ENCODE data around the gene VGLL1. TPM values are rescaled to one million over a fixed set of nuclear protein-coding genes. Genes with fewer than 3 reads are reported as not detected.

Gene VGLL1, protein sequence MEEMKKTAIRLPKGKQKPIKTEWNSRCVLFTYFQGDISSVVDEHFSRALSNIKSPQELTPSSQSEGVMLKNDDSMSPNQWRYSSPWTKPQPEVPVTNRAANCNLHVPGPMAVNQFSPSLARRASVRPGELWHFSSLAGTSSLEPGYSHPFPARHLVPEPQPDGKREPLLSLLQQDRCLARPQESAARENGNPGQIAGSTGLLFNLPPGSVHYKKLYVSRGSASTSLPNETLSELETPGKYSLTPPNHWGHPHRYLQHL
- total RNA-seq (2022; extraction: Qiagen RNA extraction), result not detected in 5 replicates

GRCh38 chrX:136531951-136532350 is at the start of gene VGLL1:
Gene VGLL1, plus strand, starts transcription at chrX:136532215. Its CDS starts 3,806 bp downstream, at chrX:136536021.

GRCh38 chrX:136487647-136488046 is 44.4 kb upstream of the VGLL1 start, which contains the start of gene BRS3:
Gene BRS3, plus strand, starts transcription at chrX:136487947. Its CDS starts 168 bp downstream, at chrX:136488115.

DNA sequence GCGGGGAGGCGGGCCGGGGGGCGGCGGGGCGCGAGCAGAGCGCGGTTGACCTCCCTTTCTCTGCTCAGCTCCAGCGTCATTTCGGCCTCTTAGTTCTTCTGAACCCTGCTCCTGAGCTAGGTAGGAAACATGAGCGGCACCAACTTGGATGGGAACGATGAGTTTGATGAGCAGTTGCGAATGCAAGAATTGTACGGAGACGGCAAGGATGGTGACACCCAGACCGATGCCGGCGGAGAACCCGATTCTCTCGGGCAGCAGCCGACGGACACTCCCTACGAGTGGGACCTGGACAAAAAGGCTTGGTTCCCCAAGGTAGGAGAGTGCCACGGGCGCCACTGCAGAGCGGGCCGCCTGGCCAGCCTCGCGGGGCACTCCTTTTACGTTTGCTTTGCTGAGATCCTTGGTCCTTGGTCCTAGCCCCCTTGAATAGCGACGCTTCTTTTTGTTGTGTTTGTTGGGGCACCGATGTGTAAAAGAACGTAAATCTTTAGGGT is 34.4 kb upstream of the VGLL1 start, which contains the start of gene HTATSF1:
TSS of gene HTATSF1 (plus strand) at position 37 of the 497 bp plus-strand sequence. CDS start at position 130, 93 bp downstream.

Other genes with a start within 250 kb of the VGLL1 start
- gene ADGRG4, start 231.3 kb upstream of the VGLL1 start, total RNA-seq (2022; extraction: Qiagen RNA extraction), result not detected in 5 replicates
- not detected in 5 replicates for gene BRS3, start 44.3 kb upstream of the VGLL1 start, total RNA-seq (2022; extraction: Qiagen RNA extraction)
- 46.9 to 63.2 TPM (median 58.8 TPM) in 5 replicates for gene HTATSF1, start 34.6 kb upstream of the VGLL1 start, total RNA-seq (2022; extraction: Qiagen RNA extraction)
- not detected in 5 replicates for gene CD40LG, start 115.9 kb downstream of the VGLL1 start, total RNA-seq (2022; extraction: Qiagen RNA extraction)
- gene ARHGEF6, start 248.7 kb downstream of the VGLL1 start, total RNA-seq (2022; extraction: Qiagen RNA extraction), result 0.05 to 0.27 TPM (median 0.11 TPM) in 5 replicates